H1 (cell line): Measurements from ENCODE around the gene GRIK4. TPM values are rescaled to one million over a fixed set of nuclear protein-coding genes. Genes with fewer than 3 reads are reported as not detected.

ENCODE experiments used
- ASH2L ChIP-seq: fragments of 200-600, 300-600 bp; sonication (generic); IDR thresholded peaks from one replicate; pipeline ENCODE4 v1.7.1; 2017; ENCODE audit warnings: low read length
- CTBP2 ChIP-seq: IDR thresholded peaks from 2 replicates; pipeline ENCODE4 v1.7.0; 2011; ENCODE audit warnings: borderline replicate concordance, mild to moderate bottlenecking, moderate library complexity, mixed read lengths, low read length; ENCODE audit not compliant: insufficient read depth, insufficient read length
- KDM5A ChIP-seq: fragments of 200-600 bp; IDR thresholded peaks from 2 replicates; pipeline ENCODE4 v1.7.1; 2012; ENCODE audit warnings: mild to moderate bottlenecking, low read length, inconsistent platforms, mixed read lengths
- NRF1 ChIP-seq: IDR thresholded peaks from 2 replicates; pipeline ENCODE4 v1.6.1; 2011; ENCODE audit warnings: mild to moderate bottlenecking, low read depth, low read length, improper control_type of control experiment
- POU5F1 ChIP-seq: IDR thresholded peaks from 2 replicates; pipeline ENCODE4 v1.6.1; 2011; ENCODE audit warnings: low read depth, mild to moderate bottlenecking, low read length, moderate library complexity
- SP1 ChIP-seq: IDR thresholded peaks from 2 replicates; pipeline ENCODE4 v1.6.1; 2011; ENCODE audit warnings: low read depth, low read length
- SP2 ChIP-seq: IDR thresholded peaks from 2 replicates; pipeline ENCODE4 v1.6.1; 2012; ENCODE audit warnings: mild to moderate bottlenecking, low read length, inconsistent platforms
- polyA plus RNA-seq, 7 experiments: library from polyadenylated mRNA; depleted of rRNA in 3 of 7; stranded (reverse) in 5 of 7; unstranded in 2 of 7; fragments of >200 nt in 5 of 7; fragments of 200-250 nt in 2 of 7; gene quantifications; 1 replicate in 5 of 7; 2 replicates in 1 of 7; 4 replicates in 1 of 7; pipeline versions ENCODE4 v1.2.1 to v1.2.3, GENCODE V29; 2011 to 2013; ENCODE audit warnings: missing spikeins in 2 of 7, mixed read lengths in 2 of 7
- total RNA-seq: library from RNA; stranded (reverse); fragmentation: NEBNext Ultra II Directional; extraction: Animal tissue kit (Norgen Biotek cat#: 25700); gene quantifications from 2 replicates; pipeline ENCODE4 v1.2.1, GENCODE V29; 2021
- TF ChIP-seq, protein P1 (sequence below): IDR thresholded peaks from 2 replicates; pipeline ENCODE4 v1.6.1; 2012; ENCODE audit warnings: inconsistent platforms
- TF ChIP-seq, protein P2 (sequence below), 3 experiments: IDR thresholded peaks; 1 replicate in 2 of 3; 2 replicates in 1 of 3; pipeline versions ENCODE4 v1.5.1 to v1.6.1; 2011; ENCODE audit warnings: low read length in 3 of 3, mild to moderate bottlenecking in 3 of 3, inconsistent platforms in 2 of 3, low read depth in 1 of 3, moderate library complexity in 1 of 3; ENCODE audit not compliant: insufficient read depth in 1 of 3; ENCODE audit errors: control extremely low read depth in 1 of 3

Gene GRIK4
- total and polyA plus RNA-seq, 2 of the 8 experiments (the other 6 are each of a cell fraction or from before 2014, with no cell fraction given) = 1.2 to 2.9 TPM

DNA sequence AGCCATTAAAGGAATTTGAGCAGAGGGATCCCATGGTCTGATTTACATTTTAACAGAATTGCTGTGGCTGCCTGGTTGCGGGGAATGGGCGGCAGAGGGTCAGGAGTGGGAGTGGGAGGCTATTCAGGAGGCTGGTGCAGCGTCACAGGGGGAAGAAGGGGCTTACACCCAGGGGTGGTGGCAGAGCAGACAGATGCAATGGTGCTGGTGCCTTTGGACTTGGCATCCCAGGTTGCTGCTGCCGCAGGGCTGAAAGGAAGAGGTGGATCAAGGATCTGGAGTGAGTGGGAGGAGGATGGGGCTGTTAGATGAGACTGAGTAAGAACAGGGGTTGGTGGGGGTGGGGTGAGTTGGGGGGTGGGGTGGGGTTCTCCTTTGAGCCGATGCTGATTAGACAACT lies 38.5 kb downstream of the GRIK4 start (continued):
- TF ChIP-seq ASH2L (no peak), SP2 (no peak), NRF1 (no peak), POU5F1 (no peak), SP1 (no peak), CTBP2 (no peak), KDM5A (no peak)
- TF ChIP-seq, protein P1, sequence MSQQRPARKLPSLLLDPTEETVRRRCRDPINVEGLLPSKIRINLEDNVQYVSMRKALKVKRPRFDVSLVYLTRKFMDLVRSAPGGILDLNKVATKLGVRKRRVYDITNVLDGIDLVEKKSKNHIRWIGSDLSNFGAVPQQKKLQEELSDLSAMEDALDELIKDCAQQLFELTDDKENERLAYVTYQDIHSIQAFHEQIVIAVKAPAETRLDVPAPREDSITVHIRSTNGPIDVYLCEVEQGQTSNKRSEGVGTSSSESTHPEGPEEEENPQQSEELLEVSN = no peak
- TF ChIP-seq, protein P2, sequence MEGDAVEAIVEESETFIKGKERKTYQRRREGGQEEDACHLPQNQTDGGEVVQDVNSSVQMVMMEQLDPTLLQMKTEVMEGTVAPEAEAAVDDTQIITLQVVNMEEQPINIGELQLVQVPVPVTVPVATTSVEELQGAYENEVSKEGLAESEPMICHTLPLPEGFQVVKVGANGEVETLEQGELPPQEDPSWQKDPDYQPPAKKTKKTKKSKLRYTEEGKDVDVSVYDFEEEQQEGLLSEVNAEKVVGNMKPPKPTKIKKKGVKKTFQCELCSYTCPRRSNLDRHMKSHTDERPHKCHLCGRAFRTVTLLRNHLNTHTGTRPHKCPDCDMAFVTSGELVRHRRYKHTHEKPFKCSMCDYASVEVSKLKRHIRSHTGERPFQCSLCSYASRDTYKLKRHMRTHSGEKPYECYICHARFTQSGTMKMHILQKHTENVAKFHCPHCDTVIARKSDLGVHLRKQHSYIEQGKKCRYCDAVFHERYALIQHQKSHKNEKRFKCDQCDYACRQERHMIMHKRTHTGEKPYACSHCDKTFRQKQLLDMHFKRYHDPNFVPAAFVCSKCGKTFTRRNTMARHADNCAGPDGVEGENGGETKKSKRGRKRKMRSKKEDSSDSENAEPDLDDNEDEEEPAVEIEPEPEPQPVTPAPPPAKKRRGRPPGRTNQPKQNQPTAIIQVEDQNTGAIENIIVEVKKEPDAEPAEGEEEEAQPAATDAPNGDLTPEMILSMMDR (IDR thresholded peaks at IDR 0.05; ENCODE audit: control extremely low read depth in 1 of 3, insufficient read depth in 1 of 3, low read depth in 1 of 3, low read length in 3 of 3) = no peak
